HG02840 (cell line): ENCODE results near the gene ANKMY1.
"Not testable (repeated sequence)": the region's sequence is repeated elsewhere in the genome, so short reads cannot be mapped to it uniquely, and the experiment has no call there.

ENCODE experiments used
- ATAC-seq: cut with Tn5 transposase; IDR thresholded peaks from one replicate; pipeline ENCODE4 v1.9.1; 2021; ENCODE audit warnings: mild to moderate bottlenecking, moderate library complexity, moderate number of reproducible peaks; ENCODE audit not compliant: unreplicated experiment, low FRiP score

Gene ANKMY1

GRCh38 chr2:240508832-240509545 lies 48.8 kb downstream of the ANKMY1 start:
- ATAC-seq, result no peak

GRCh38 chr2:240507778-240508251 lies 50.0 kb downstream of the ANKMY1 start:
- no peak for ATAC-seq

- ATAC-seq, result no peak
These were observed 50.6 kb downstream of the ANKMY1 start for GRCh38 chr2:240507060-240507777.

- no peak for ATAC-seq
These were observed 51.3 kb downstream of the ANKMY1 start for GRCh38 chr2:240506406-240507059.

- ATAC-seq, result no peak
These were observed 51.9 kb downstream of the ANKMY1 start for GRCh38 chr2:240505910-240506309.

- no peak for ATAC-seq
These were observed 53.9 kb downstream of the ANKMY1 start for GRCh38 chr2:240503848-240504247.

GRCh38 chr2:240503375-240503774 lies 54.4 kb downstream of the ANKMY1 start:
- no peak for ATAC-seq

GRCh38 chr2:240502430-240503121 lies 55.2 kb downstream of the ANKMY1 start:
- no peak for ATAC-seq

GRCh38 chr2:240502059-240502429 lies 55.7 kb downstream of the ANKMY1 start:
- ATAC-seq, result no peak

- ATAC-seq, result no peak
These were observed 56.2 kb downstream of the ANKMY1 start for GRCh38 chr2:240501531-240501991.

- no peak for ATAC-seq
These were observed 57.0 kb downstream of the ANKMY1 start for GRCh38 chr2:240500561-240501423.

GRCh38 chr2:240499309-240500301 lies 58.2 kb downstream of the ANKMY1 start:
- ATAC-seq, result no peak

- ATAC-seq, result no peak
These were observed 58.9 kb downstream of the ANKMY1 start for GRCh38 chr2:240498958-240499260.

GRCh38 chr2:240498171-240498957 lies 59.4 kb downstream of the ANKMY1 start:
- no peak for ATAC-seq

- ATAC-seq, result not testable (repeated sequence)
These were observed 60.7 kb downstream of the ANKMY1 start for GRCh38 chr2:240497082-240497481.

- ATAC-seq, result not testable (repeated sequence)
These were observed 62.8 kb downstream of the ANKMY1 start for GRCh38 chr2:240494942-240495341.

- ATAC-seq, result no peak
These were observed 63.5 kb downstream of the ANKMY1 start for GRCh38 chr2:240494194-240494793.

- no peak for ATAC-seq
These were observed 66.3 kb downstream of the ANKMY1 start for GRCh38 chr2:240491483-240491882.
